PC-9 (cell line): Measurements from ENCODE around the gene ELP1.

ENCODE experiments used
- CTCF ChIP-seq: fragments of 200-600 bp; sonication (generic); conservative IDR thresholded peaks from 2 replicates; pipeline ENCODE4 v1.6.1; 2017; ENCODE audit warnings: mixed run types, antibody characterized with exemption, mild to moderate bottlenecking, moderate library complexity
- EZH2 ChIP-seq: fragments of 200-600 bp; sonication (generic); IDR thresholded peaks from 2 replicates; pipeline ENCODE4 v1.8.0; 2017; ENCODE audit warnings: antibody characterized with exemption, low read depth

- TF ChIP-seq EZH2 (no peak), CTCF (no peak)
Observed at GRCh38 chr9:108933231-108933717, 650 bp downstream of the ELP1 start.
